Suprapubic skin (tissue), 4 donors: ENCODE results near the gene COL19A1.

Experiments
- EP300 ChIP-seq: sonication (generic); formaldehyde crosslinking; IDR thresholded peaks from one replicate; pipeline ENCODE4 v1.6.1; 2017; ENCODE audit warnings: antibody characterized with exemption
- POLR2A ChIP-seq, 2 donors: fragments of 450-650 bp; IDR thresholded peaks; one replicate each; pipeline ENCODE4 v1.6.1; 2017; ENCODE audit warnings: antibody characterized with exemption in 2 of 2, mild to moderate bottlenecking in 2 of 2, moderate library complexity in 2 of 2
- POLR2AphosphoS5 ChIP-seq, 3 donors: sonication (generic); formaldehyde crosslinking; IDR thresholded peaks; one replicate each; pipeline ENCODE4 v1.6.1; 2017; ENCODE audit warnings: antibody characterized with exemption in 3 of 3
- TF ChIP-seq, protein P1 (sequence below), 2 donors: fragments of 200-600 bp in 1 of 2; fragments of 450-650 bp in 1 of 2; sonication (generic) in 1 of 2; IDR thresholded peaks; one replicate each; pipeline ENCODE4 v1.5.1; 2016 to 2019; ENCODE audit warnings: antibody characterized with exemption in 2 of 2, mild to moderate bottlenecking in 1 of 2, moderate library complexity in 1 of 2

DNA sequence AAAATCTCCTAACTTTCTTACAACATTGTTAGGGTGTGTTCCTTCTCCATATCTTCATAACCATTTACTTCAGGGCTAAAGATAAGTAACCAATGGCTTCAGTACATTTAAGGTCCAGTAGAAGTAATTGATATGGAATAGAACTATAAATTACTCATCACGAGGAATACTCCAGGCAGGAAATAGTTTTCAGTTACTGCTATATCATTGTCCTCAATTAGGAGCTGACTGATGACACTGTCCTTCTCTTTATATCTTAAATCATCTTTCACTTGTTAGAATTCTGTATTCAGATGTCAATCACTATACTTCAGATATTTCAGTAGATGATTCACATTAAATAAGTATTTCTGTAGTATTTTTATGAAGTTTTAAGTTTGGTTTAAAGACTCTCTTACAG lies 88.4 kb downstream of the COL19A1 start:
- TF ChIP-seq, protein P1, sequence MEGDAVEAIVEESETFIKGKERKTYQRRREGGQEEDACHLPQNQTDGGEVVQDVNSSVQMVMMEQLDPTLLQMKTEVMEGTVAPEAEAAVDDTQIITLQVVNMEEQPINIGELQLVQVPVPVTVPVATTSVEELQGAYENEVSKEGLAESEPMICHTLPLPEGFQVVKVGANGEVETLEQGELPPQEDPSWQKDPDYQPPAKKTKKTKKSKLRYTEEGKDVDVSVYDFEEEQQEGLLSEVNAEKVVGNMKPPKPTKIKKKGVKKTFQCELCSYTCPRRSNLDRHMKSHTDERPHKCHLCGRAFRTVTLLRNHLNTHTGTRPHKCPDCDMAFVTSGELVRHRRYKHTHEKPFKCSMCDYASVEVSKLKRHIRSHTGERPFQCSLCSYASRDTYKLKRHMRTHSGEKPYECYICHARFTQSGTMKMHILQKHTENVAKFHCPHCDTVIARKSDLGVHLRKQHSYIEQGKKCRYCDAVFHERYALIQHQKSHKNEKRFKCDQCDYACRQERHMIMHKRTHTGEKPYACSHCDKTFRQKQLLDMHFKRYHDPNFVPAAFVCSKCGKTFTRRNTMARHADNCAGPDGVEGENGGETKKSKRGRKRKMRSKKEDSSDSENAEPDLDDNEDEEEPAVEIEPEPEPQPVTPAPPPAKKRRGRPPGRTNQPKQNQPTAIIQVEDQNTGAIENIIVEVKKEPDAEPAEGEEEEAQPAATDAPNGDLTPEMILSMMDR (IDR thresholded peaks at IDR 0.05): no peak
- TF ChIP-seq POLR2A (IDR thresholded peaks at IDR 0.05): no peak
- TF ChIP-seq POLR2AphosphoS5 (IDR thresholded peaks at IDR 0.05): no peak
- no peak for TF ChIP-seq EP300
